Inferior parietal cortex (tissue), 1 donor: ENCODE results near the gene BLOC1S4.
"Not testable (repeated sequence)": the region's sequence is repeated elsewhere in the genome, so short reads cannot be mapped to it uniquely, and the experiment has no call there.

Experiments used
- DNase-seq: peaks from one replicate; pipeline ENCODE4 v3.0.0-alpha.2; 2016; ENCODE audit errors: extremely low spot score

Gene BLOC1S4

DNA sequence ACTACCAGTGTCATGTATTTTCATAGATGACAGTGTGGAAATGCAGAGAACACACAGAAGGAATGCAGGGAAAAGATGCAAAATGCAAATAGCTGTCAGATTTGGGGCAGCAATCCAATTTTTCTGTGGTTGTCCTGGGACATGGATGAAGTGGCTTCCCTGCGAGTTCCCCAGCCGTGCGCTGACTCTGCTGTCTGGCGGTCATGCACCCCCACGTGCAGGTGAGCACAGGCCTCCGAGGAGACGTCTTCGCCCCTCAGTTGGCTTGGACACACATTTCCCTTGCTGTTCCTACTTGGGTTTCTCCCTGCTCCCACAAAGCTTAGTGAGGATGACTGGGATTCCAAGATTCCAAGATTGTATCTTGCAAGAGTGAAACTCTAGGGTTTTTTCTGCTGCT is 24.4 kb downstream of the BLOC1S4 start:
- no peak for DNase-seq

GRCh38 chr4:6742507-6742906 is 26.5 kb downstream of the BLOC1S4 start:
- DNase-seq = no peak

DNA sequence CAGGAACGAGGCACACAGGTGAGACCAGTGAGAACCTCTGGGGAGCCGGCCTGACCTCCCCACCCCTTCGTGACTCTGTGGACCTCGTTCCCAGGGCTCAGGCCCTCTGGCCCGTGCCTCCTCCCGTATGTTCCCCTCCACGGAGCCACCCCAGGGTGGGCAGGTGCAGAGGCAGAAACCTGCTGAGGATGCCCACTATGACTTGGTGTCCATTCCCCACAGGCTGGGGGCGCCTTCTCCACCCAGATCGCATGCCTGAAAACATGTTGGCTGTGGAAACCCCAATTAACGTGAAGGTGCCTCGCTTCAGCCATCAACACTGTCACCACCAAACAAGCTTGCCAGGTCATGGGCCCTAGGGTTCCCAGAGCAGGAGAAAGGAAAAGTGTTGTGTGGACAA is 27.0 kb downstream of the BLOC1S4 start:
- no peak for DNase-seq

DNA sequence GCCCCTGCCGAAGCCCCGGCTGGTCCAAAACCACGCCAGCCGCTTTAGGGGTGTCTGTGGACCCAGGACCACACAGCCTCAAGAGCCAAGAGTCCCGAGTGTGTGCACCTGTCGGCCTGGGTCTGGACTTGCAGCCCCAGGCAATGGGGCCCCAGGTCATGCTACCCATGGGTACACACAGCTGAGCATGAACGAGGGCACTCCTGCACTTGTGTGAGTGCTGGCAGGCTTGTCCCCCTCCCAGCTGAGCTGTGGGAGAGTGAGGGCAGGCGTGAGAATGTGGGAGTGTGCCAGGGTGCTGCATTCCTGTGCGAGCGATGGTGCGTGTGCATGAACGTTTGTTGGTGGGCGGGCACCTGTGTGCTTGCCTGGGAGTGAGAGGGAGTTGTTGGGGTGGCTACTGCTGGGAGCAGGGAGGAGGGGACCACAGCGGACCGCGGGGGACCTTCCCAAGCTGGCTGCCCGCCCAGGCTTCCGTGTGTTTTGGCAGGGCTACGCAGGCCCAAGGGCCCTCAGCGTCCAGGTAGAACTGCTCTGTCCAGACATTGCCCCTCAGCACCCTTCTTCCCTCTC is 30.8 kb downstream of the BLOC1S4 start:
- DNase-seq = no peak

DNA sequence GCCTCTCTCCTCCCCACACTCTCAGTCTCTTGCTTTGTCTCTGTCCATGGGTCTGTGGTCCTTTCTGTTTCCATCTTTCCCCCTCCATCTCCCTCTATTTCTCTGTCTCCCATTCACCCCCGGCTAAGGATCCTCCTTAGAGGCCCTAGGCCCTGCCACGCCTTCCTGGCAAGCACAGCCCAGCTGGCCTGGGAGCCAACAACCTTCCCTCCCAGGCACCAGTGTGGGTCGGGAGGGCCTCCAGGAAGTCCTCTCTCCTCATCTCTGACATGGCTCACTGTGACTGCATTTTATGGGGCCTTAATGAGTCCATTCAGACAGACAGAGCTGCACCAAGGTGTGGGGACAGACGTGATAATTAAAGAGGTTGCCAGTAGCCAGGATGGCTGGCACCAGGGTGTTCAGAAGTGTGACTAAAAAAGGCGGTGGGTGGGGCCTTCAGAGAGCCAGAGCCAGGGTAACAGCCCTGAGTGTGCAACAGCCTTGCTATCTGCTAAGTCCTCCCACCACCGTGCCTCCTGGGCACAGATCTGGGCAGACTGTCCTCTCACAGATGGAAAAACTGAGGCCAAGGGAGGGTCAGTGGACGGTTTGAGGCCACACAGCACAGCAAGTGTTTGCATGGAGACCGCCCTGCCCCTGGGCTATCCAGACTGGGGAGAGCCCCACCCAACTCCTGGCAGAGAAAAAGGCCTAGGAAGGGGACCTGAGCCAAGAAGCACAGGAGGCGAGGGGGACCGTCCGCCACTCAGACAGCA is 31.5 kb downstream of the BLOC1S4 start:
- no peak for DNase-seq

DNA sequence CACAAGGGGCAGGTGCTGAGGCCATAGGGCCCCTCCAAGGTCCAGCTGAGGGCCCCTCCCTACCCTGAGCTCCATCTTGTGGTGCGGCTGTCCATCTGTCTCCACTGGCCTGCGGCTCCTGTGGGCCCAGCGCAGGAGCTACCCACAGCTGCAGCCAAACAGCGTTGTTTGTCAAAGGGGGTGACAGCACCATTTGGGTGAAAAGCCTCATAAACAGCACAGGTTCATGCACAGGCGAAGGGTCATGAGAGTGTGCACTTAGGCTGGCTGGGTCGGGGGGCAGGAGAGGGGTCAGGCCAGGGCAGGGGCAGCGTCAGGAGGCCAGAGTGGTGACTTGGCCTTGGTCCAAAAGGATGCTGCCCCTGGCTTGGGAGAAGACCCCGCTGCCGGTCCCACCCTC is 32.3 kb downstream of the BLOC1S4 start:
- DNase-seq = no peak

- DNase-seq = no peak
These were observed 33.6 kb downstream of the BLOC1S4 start for GRCh38 chr4:6749340-6750171.

- no peak for DNase-seq
These were observed 34.6 kb downstream of the BLOC1S4 start for GRCh38 chr4:6750286-6751221.

DNA sequence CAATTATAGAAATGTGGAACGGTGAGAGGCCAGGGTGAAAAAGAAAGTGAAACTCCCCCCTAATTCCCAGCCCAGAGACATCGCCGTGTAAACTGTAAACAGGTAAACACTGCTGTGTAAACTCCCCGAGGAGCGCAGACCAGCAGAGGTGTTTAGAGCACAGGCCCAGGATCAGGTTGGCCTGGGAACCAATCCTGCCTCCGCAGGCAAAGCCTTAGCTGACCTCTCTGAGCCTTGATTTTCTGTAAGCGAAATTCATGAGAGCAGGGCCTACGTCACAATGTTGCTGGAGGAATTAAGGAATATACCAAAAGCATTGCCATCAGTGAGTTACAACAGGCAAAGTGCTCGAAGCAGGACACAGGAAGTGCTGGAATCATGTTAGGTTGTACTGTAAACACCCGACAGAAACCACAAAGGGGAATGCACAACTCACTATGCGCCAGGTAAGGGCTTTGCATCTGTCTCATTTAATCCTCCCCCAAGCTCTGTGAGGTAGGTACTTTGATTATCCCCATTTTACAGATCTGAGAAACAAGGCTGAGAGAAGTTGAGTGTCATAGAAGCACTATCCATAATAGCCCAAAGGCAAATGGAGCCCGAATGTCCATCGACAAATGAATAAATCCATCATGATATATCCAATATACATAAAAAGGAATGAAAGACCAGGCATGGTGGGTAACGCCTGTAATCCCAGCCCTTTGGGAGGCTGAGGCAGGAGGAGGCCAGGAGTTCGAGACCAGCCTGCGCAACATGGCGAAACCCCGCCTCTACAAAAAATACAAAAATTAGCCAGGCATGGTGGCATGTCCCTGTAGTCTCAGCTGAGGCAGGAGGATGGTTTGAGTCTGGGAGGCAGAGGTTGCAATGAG is 35.9 kb downstream of the BLOC1S4 start:
- DNase-seq = no peak

DNA sequence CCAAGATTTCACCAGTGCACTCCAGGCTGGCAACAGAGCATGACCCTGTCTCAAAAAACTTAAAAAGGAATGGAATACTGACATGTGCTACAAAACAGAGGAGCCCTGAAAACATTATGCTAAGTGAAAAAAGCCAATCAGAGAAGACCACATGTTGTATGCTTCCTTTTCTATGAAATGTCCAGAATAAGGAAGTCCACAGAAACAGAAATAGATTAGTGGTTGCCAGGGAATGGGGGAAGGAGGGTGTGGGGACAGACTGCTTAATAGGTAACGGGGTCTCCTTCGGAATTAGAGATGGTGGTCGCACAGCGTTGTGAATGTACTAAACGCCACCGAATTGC is 36.5 kb downstream of the BLOC1S4 start:
- no peak for DNase-seq

- no peak for DNase-seq
These were observed 37.2 kb downstream of the BLOC1S4 start for GRCh38 chr4:6753103-6753560.

- no peak for DNase-seq
These were observed 37.9 kb downstream of the BLOC1S4 start for GRCh38 chr4:6753891-6754290.

DNA sequence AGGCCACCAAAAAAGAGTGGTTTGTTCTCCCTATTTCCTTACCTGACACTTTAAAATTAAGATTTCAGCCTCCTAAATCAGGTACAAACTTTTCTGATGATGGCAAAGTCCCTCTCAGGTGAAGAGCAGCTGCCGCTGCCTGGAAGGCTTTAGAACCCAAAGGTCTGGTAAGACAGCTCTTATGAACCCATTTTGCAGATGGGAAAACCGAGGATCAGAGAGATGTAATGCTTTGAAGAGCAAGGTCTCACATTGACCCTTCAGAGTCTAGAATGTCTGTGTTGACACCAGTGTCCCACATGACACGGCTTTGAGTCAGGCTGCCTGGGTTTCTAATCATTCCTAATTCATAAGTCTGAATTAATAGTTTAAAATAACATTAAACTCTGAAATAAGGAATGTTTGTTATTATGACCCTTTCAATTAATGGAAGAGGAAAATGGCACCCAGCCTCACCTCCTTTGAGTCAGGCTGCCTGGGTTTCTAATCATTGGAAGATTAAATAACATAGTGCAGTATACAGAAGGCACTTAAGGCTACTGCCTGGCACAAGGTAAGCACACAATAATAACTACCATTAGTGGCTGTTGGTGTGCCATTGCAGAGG is 38.6 kb downstream of the BLOC1S4 start:
- no peak for DNase-seq

GRCh38 chr4:6755088-6755753 is 39.2 kb downstream of the BLOC1S4 start:
- no peak for DNase-seq

DNA sequence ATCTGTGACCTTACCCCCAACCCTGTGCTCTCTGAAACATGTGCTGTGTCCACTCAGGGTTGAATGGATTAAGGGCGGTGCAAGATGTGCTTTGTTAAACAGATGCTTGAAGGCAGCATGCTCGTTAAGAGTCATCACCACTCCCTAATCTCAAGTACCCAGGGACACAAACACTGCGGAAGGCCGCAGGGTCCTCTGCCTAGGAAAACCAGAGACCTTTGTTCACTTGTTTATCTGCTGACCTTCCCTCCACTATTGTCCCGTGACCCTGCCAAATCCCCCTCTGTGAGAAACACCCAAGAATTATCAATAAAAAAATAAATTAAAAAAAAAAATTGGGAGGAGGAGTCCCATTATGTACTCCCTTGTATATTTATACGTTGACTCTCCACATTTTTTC is 40.4 kb downstream of the BLOC1S4 start:
- not testable (repeated sequence) for DNase-seq

DNA sequence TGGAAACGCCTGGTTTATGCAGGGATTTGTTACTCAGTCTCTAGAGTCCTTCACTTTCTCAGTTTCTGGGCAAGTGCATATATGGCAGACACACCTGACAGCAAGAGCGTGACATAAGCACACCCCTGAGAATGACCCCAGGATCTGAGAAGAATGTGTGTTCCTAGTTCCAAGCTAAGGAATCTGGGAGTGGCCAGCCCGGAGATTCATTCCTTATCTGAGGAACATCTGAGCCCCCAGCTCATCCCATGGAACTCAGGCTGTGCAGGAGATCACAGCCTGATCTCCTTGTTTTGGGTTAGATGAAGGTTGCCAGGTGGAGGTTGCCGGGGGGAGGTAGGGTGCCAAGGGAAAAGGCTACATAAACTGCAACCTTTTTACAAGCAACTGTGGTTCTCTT is 42.8 kb downstream of the BLOC1S4 start:
- no peak for DNase-seq

DNA sequence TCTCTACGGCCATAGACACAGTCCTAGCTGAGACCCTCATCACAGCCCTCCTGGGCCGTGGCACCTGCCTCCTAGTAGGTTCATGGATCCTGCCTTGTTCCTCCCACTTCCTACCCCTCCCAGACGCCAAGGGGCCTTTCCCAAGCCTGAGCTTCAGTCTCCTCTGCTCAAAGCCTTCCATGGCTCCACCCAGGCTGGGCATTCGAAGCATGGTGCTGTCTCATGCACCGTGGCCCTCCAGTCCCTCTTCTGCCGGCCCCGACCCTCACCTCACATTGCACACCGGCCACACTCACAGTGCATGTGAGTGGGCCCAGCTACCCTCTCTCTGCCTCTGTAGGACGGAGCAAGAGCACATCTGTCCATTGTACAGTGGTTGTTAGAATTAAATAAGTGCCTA is 44.9 kb downstream of the BLOC1S4 start:
- DNase-seq = no peak

- DNase-seq = peak; percentile 57
These were observed 46.0 kb downstream of the BLOC1S4 start for GRCh38 chr4:6761649-6762615.
